ENCODE data around the gene OR2A2.
A peak's percentile ranks its signal among the peaks of the same experiment; 100 is the strongest.
"Not testable (repeated sequence)": the region's sequence is repeated elsewhere in the genome, so short reads cannot be mapped to it uniquely, and the experiment has no call there.

The OR2A2 gene

GRCh38 chr7:144118341-144118740, 9.0 kb downstream of the OR2A2 start:
- in situ Hi-C loops (cut with MboI; ENCODE audit: low sequenced_read_pairs) = no loop called here
- no peak overlapping the region for H3K4me3 ChIP-seq

GRCh38 chr7:144122876-144123275, 13.5 kb downstream of the OR2A2 start, which contains the start of gene OR2A14:
Gene OR2A14 (plus strand): TSS chr7:144123176. CDS start chr7:144129113, 5,937 bp downstream.
- no peaks in the 10 kb centered on the region for H3K27me3 ChIP-seq (ENCODE audit: low read depth)
- in situ Hi-C loops (cut with MboI; ENCODE audit: low sequenced_read_pairs) = no loop called here
- H3K9me3 ChIP-seq = no peaks in the 10 kb centered on the region
- H3K4me1 ChIP-seq = no peaks in the 10 kb centered on the region
- no peaks in the 10 kb centered on the region for H3K36me3 ChIP-seq (replicated peaks)
- no peak within 1 kb of the TSS for H3K4me3 ChIP-seq
- DNase-seq (ENCODE audit: low spot score in 2 of 2) = no peak

More at GRCh38 chr7:144118341-144118740, 9.0 kb downstream of the OR2A2 start:
- no peaks in the 10 kb centered on the region for H3K36me3 ChIP-seq (replicated peaks)
- H3K27me3 ChIP-seq (ENCODE audit: low read depth) = no peaks in the 10 kb centered on the region
- DNase-seq (ENCODE audit: low spot score in 2 of 2) = no peak
- no peaks in the 10 kb centered on the region for H3K4me1 ChIP-seq
- no peaks in the 10 kb centered on the region for H3K9me3 ChIP-seq

GRCh38 chr7:144127714-144128334, 18.4 kb downstream of the OR2A2 start:
- H3K4me1 ChIP-seq = no peaks in the 10 kb centered on the region
- peak; percentile 68 to 93 for DNase-seq (ENCODE audit: low spot score in 2 of 2)
- no peaks in the 10 kb centered on the region for H3K36me3 ChIP-seq (replicated peaks)
- no peak overlapping the region for H3K4me3 ChIP-seq
- in situ Hi-C loops (cut with MboI; ENCODE audit: low sequenced_read_pairs) = no loop called here
- no peaks in the 10 kb centered on the region for H3K9me3 ChIP-seq
- no peaks in the 10 kb centered on the region for H3K27me3 ChIP-seq (ENCODE audit: low read depth)

- H3K9me3 ChIP-seq; DNase-seq (ENCODE audit: low spot score in 2 of 2); H3K4me1 ChIP-seq; H3K27me3 ChIP-seq (ENCODE audit: low read depth); in situ Hi-C loops (cut with MboI; ENCODE audit: low sequenced_read_pairs); H3K4me3 ChIP-seq; H3K36me3 ChIP-seq (replicated peaks): not testable (repeated sequence)
These were observed 20.2 kb downstream of the OR2A2 start for GRCh38 chr7:144129601-144130000.

GRCh38 chr7:144130730-144131129, 21.3 kb downstream of the OR2A2 start:
- H3K4me3 ChIP-seq = no peak overlapping the region
- H3K36me3 ChIP-seq (replicated peaks) = no peaks in the 10 kb centered on the region
- no peaks in the 10 kb centered on the region for H3K9me3 ChIP-seq
- DNase-seq (ENCODE audit: low spot score in 2 of 2) = no peak
- H3K4me1 ChIP-seq = no peaks in the 10 kb centered on the region
- H3K27me3 ChIP-seq (ENCODE audit: low read depth) = no peaks in the 10 kb centered on the region
- in situ Hi-C loops (cut with MboI; ENCODE audit: low sequenced_read_pairs) = no loop called here

GRCh38 chr7:144132262-144132661, 22.9 kb downstream of the OR2A2 start:
- in situ Hi-C loops (cut with MboI; ENCODE audit: low sequenced_read_pairs) = no loop called here

GRCh38 chr7:144133307-144133706, 23.9 kb downstream of the OR2A2 start:
- in situ Hi-C loops (cut with MboI; ENCODE audit: low sequenced_read_pairs) = no loop called here
- no peaks in the 10 kb centered on the region for H3K27me3 ChIP-seq (ENCODE audit: low read depth)
- no peak overlapping the region for H3K4me3 ChIP-seq
- no peaks in the 10 kb centered on the region for H3K36me3 ChIP-seq (replicated peaks)
- no peaks in the 10 kb centered on the region for H3K9me3 ChIP-seq
- DNase-seq (ENCODE audit: low spot score in 2 of 2) = no peak
- H3K4me1 ChIP-seq = no peaks in the 10 kb centered on the region

More at GRCh38 chr7:144132262-144132661, 22.9 kb downstream of the OR2A2 start:
- DNase-seq (ENCODE audit: low spot score in 2 of 2) = no peak
- Histone ChIP-seq H3K4me1 (no peaks in the 10 kb centered on the region), H3K9me3 (no peaks in the 10 kb centered on the region), H3K36me3 (replicated peaks) (no peaks in the 10 kb centered on the region), H3K27me3 (ENCODE audit: low read depth) (no peaks in the 10 kb centered on the region), H3K4me3 (no peak overlapping the region)

GRCh38 chr7:144134116-144134515, 24.7 kb downstream of the OR2A2 start:
- Histone ChIP-seq H3K9me3 (no peaks in the 10 kb centered on the region), H3K36me3 (replicated peaks) (no peaks in the 10 kb centered on the region), H3K4me1 (no peaks in the 10 kb centered on the region), H3K4me3 (no peak overlapping the region), H3K27me3 (ENCODE audit: low read depth) (no peaks in the 10 kb centered on the region)
- in situ Hi-C loops (cut with MboI; ENCODE audit: low sequenced_read_pairs) = no loop called here
- no peak for DNase-seq (ENCODE audit: low spot score in 2 of 2)

- H3K36me3 ChIP-seq (replicated peaks) = no peaks in the 10 kb centered on the region
- no peak for DNase-seq (ENCODE audit: low spot score in 2 of 2)
- H3K27me3 ChIP-seq (ENCODE audit: low read depth) = no peaks in the 10 kb centered on the region
- in situ Hi-C loops (cut with MboI; ENCODE audit: low sequenced_read_pairs) = no loop called here
- H3K9me3 ChIP-seq = no peaks in the 10 kb centered on the region
- no peak overlapping the region for H3K4me3 ChIP-seq
- H3K4me1 ChIP-seq = no peaks in the 10 kb centered on the region
These were observed 28.1 kb downstream of the OR2A2 start for GRCh38 chr7:144137501-144137900.

- no peaks in the 10 kb centered on the region for H3K9me3 ChIP-seq
- DNase-seq (ENCODE audit: low spot score in 2 of 2) = no peak
- no peaks in the 10 kb centered on the region for H3K27me3 ChIP-seq (ENCODE audit: low read depth)
- no peaks in the 10 kb centered on the region for H3K4me1 ChIP-seq
- H3K36me3 ChIP-seq (replicated peaks) = no peaks in the 10 kb centered on the region
- no peak overlapping the region for H3K4me3 ChIP-seq
- in situ Hi-C loops (cut with MboI; ENCODE audit: low sequenced_read_pairs) = no loop called here
These were observed 32.8 kb downstream of the OR2A2 start for GRCh38 chr7:144142187-144142586.

- no peaks in the 10 kb centered on the region for H3K27me3 ChIP-seq (ENCODE audit: low read depth)
- H3K4me3 ChIP-seq = no peak overlapping the region
- no peaks in the 10 kb centered on the region for H3K9me3 ChIP-seq
- no peaks in the 10 kb centered on the region for H3K4me1 ChIP-seq
- DNase-seq (ENCODE audit: low spot score in 2 of 2) = no peak
- H3K36me3 ChIP-seq (replicated peaks) = no peaks in the 10 kb centered on the region
- in situ Hi-C loops (cut with MboI; ENCODE audit: low sequenced_read_pairs) = no loop called here
These were observed 35.0 kb downstream of the OR2A2 start for GRCh38 chr7:144144426-144144825.

- Histone ChIP-seq H3K4me1 (no peaks in the 10 kb centered on the region), H3K4me3 (no peak overlapping the region), H3K9me3 (no peaks in the 10 kb centered on the region), H3K27me3 (ENCODE audit: low read depth) (no peaks in the 10 kb centered on the region), H3K36me3 (replicated peaks) (no peaks in the 10 kb centered on the region)
- in situ Hi-C loops (cut with MboI; ENCODE audit: low sequenced_read_pairs) = no loop called here
- no peak for DNase-seq (ENCODE audit: low spot score in 2 of 2)
These were observed 38.9 kb downstream of the OR2A2 start for GRCh38 chr7:144148224-144148827.

GRCh38 chr7:144158861-144159260, 49.5 kb downstream of the OR2A2 start:
- H3K36me3 ChIP-seq (replicated peaks) = no peaks in the 10 kb centered on the region
- H3K9me3 ChIP-seq = no peaks in the 10 kb centered on the region
- H3K4me1 ChIP-seq = no peaks in the 10 kb centered on the region
- in situ Hi-C loops (cut with MboI; ENCODE audit: low sequenced_read_pairs) = no loop called here
- DNase-seq (ENCODE audit: low spot score in 2 of 2) = no peak
- H3K4me3 ChIP-seq = no peak overlapping the region
- H3K27me3 ChIP-seq (ENCODE audit: low read depth) = no peaks in the 10 kb centered on the region

Measured in HAP-1 (cell line).